ENCODE results near the gene MRPL47. TPM values are rescaled to one million over a fixed set of nuclear protein-coding genes. Genes with fewer than 3 reads are reported as not detected.

Gene MRPL47
- total and polyA plus RNA-seq, 9 of the 15 experiments (the other 6 are each of a cell fraction or from before 2014, with no cell fraction given): 101 to 437 (median 141) TPM

DNA sequence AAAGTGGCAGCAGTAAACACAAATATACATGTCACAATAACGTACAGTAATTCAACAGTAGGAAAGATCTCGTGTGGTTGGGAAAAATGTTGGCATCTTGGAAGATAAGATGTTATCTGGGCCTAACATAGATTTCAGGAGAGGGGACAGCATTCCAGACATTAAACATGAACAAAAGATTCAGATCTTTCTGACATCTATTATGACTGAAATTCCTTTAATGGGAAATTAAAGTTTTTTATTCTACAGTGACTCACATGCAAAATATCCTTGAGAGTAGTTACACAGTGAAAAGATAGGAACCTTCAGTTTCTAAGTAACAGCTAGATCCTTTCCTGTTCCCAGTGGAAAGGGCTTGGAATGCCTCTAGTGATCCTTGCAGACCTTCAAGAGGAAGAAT lies 9.4 kb upstream of the MRPL47 start:
- POLR2A ChIA-PET: interaction anchor here (1.5 to 4.0 kb wide), 2 partner anchors 9 to 23 kb away, joined by 3 to 18 read pairs; partner anchors contain the start of genes MRPL47 and NDUFB5
- FAIRE-seq: no peak

More for the DNA sequence above, 9.4 kb upstream of the MRPL47 start:
- Histone ChIP-seq H3K27me3 (ENCODE audit: control insufficient read depth in 2 of 2, insufficient read depth in 2 of 2, low read length in 2 of 2) (no peaks in the 10 kb centered on the region), H3K79me2 (ENCODE audit: control insufficient read depth, insufficient read depth, low read length) (peaks cover 63% of the 10 kb centered on the region), H3K27ac (ENCODE audit: extremely low read depth, low read depth, low read length) (no peak overlapping the region), H3K4me1 (replicated peaks in 1 of 2; ENCODE audit: control insufficient read depth in 2 of 2, insufficient read depth in 2 of 2, low read length in 2 of 2) (peaks cover 14 to 37% of the 10 kb centered on the region in 2 experiments; a peak in 4 of 5 replicates), H3K9me3 (replicated peaks; ENCODE audit: control insufficient read depth, insufficient read depth, low read depth, low read length) (no peaks in the 10 kb centered on the region), H3K9me1 (ENCODE audit: control insufficient read depth, insufficient read depth, low read length) (no peaks in the 10 kb centered on the region), H3K4me2 (ENCODE audit: insufficient read depth, low read length) (no peak overlapping the region), H4K20me1 (replicated peaks; ENCODE audit: control insufficient read depth, insufficient read depth, low read length) (no peaks in the 10 kb centered on the region), H3K4me3 (no peak overlapping the region), H2AFZ (ENCODE audit: low read depth, low read length) (no peak overlapping the region), H3K36me3 (ENCODE audit: control insufficient read depth, insufficient read depth, low read length) (peaks cover 65% of the 10 kb centered on the region), H3K9ac (ENCODE audit: insufficient read depth in 1 of 2, low read depth in 2 of 2, low read length in 2 of 2) (no peak overlapping the region)
- CTCF ChIA-PET (ENCODE audit: low intra/inter-chr PET ratio): no interaction called here
- DNase-seq (ENCODE audit: extremely low read depth in 1 of 4, low spot score in 3 of 4) (no peak), ATAC-seq (no peak)
- intact Hi-C loops (cut with micrococcal nuclease): no loop called here
- TF ChIP-seq, protein P1, sequence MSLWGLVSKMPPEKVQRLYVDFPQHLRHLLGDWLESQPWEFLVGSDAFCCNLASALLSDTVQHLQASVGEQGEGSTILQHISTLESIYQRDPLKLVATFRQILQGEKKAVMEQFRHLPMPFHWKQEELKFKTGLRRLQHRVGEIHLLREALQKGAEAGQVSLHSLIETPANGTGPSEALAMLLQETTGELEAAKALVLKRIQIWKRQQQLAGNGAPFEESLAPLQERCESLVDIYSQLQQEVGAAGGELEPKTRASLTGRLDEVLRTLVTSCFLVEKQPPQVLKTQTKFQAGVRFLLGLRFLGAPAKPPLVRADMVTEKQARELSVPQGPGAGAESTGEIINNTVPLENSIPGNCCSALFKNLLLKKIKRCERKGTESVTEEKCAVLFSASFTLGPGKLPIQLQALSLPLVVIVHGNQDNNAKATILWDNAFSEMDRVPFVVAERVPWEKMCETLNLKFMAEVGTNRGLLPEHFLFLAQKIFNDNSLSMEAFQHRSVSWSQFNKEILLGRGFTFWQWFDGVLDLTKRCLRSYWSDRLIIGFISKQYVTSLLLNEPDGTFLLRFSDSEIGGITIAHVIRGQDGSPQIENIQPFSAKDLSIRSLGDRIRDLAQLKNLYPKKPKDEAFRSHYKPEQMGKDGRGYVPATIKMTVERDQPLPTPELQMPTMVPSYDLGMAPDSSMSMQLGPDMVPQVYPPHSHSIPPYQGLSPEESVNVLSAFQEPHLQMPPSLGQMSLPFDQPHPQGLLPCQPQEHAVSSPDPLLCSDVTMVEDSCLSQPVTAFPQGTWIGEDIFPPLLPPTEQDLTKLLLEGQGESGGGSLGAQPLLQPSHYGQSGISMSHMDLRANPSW (CRISPR knock-in tag; IDR thresholded peaks at IDR 0.05): no peak
- 0 out of 2 replicates have a peak, but pooled peaks have one; percentile 12 for TF ChIP-seq ADNP (tag; IDR thresholded peaks at IDR 0.05)
- in situ Hi-C loops (cut with MboI): no loop called here
- BruUV-seq (replicated peaks): no TSS peak
- WGBS (ENCODE audit: insufficient coverage, low coverage, missing lambda C conversion rate): 22% methylated on average over 2 of the region's 2 CpGs
